NCI-H146 treated with DMSO at 0.1 percent for 48 hours (cell line): Measurements from ENCODE around the gene PCLAF.

Experiments
- DNase-seq: peaks from one replicate; lab custom pipeline; 2025; ENCODE audit not compliant: unreplicated experiment; lab: John Stamatoyannopoulos, UW

Gene PCLAF

DNA sequence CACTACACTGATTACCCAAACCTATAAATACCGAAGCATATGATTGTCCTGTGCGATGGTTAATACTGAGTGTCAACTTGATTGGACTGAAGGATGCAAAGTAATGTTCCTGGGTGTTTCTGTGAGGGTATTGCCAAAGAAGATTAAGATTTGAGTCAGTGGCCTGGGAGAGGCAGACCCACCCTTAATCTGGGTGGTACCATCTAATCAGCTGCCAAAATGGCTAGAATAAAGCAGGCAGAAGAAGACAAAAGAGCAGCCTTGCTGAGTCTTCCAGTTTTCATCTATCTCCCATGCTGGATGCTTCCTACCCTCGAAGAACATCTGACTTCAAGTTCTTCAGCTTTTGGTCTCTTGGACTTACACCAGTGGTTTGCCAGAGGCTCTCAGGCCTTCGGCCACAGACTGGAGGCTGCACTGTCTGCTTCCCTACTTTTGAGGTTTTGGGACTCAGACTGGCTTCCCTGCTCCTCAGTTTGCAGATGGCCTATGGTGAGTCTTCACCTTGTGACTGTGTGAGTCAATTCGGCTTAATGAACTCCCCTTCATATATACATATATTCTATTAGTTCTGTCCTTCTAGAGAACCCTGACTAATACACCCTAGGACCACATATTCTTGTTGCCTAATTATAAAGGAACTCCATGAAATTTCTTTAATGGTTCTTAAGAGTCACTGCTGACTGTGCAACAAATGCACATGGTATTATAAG is 56.9 kb downstream of the PCLAF start:
- DNase-seq: no peak

DNA sequence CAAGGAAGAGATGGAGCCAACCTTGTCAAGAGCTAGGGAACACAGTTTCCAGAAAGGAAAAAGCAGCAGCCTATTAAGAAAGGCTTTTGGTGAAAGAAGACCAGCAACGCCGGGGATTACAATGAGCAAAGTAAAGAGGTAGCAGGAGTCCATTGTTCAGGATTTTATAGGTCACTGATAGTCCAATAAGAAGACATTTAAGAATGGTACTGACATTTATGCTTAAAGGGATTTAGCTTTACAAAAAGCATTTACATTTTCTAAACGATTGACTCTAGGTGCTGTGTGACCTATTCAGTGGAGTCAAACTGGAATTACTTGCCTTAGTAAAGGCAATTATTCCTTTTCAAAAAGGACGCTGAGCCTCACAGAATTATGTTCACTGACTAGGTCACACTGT is 66.0 kb downstream of the PCLAF start:
- DNase-seq: no peak

DNA sequence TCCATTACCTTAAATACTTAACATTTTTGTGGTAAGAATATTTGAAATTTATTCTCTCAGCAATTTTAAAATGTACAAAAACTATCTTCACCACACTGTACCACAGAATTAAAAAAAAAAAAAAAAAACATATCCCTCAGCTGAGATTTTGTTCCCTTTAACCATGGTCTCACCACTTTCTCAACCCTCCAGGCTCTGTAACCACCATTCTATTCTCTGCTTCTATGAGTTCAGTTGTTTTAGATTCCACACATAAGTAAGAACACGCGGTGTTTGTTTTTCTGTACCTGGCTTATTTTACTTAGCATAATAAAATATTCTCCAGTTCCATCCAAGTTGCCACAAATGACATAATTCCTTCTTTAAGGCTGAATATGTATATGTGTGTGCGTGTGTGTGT is 66.8 kb downstream of the PCLAF start:
- DNase-seq: no peak
